Lower leg skin (tissue), 4 donors: ENCODE data around the gene SMOC2. TPM values are rescaled to one million over a fixed set of nuclear protein-coding genes. Genes with fewer than 3 reads are reported as not detected.

Source experiments
- DNase-seq, 2 donors: peaks; one replicate each; pipeline ENCODE4 v3.0.0-alpha.2; 2019; ENCODE audit warnings: low spot score in 2 of 2
- H3K4me3 ChIP-seq: fragments of 200-600 bp; sonication (generic); 2 replicates; pipeline ENCODE4 v1.5.1; 2017; ENCODE audit warnings: mild to moderate bottlenecking, low read depth; ENCODE audit not compliant: poor library complexity, severe bottlenecking
- CTCF ChIP-seq, 3 donors: fragments of 450-650 bp; IDR thresholded peaks; one replicate each; pipeline ENCODE4 v1.5.1; 2016; ENCODE audit warnings: antibody characterized with exemption in 3 of 3, mild to moderate bottlenecking in 3 of 3, moderate library complexity in 2 of 3
- POLR2A ChIP-seq, 2 donors: fragments of 450-650 bp; IDR thresholded peaks; one replicate each; pipeline ENCODE4 v1.6.1; 2016 to 2017; ENCODE audit warnings: antibody characterized with exemption in 2 of 2, mild to moderate bottlenecking in 1 of 2, moderate library complexity in 1 of 2
- WGBS, 2 donors: methylation state at CpG; one replicate each; pipeline ENCODE4 v1.1.5; 2018; 5-methylcytosine and 5-hydroxymethylcytosine counted together
- intact Hi-C: fragments of 100-400 bp; cut with DNase I; formaldehyde crosslinking; loops from one replicate; pipeline ENCODE4 v1.15.0; 2023; ENCODE audit warnings: low total_unique reads
- total RNA-seq, 4 donors: library from RNA; depleted of rRNA; stranded (reverse); fragments of >200 nt; gene quantifications; one replicate each; pipeline ENCODE4 v1.1.0, GENCODE V29; 2016

The SMOC2 gene
- total RNA-seq, 4 donors from 2014 or later = 12.5 to 26.1 (median 13.0) TPM

- no peak for TF ChIP-seq CTCF (IDR thresholded peaks at IDR 0.05)
- no peak for TF ChIP-seq POLR2A (IDR thresholded peaks at IDR 0.05)
- 66 to 77% methylated on average over 16 of the region's 16 CpGs for WGBS, 2 donors
- peak in 1 of 2 donors; percentile 68 for DNase-seq
- H3K4me3 ChIP-seq = no peak overlapping the region
- intact Hi-C loops = no loop called here
Measured at GRCh38 chr6:168525926-168526630, 85.1 kb downstream of the SMOC2 start.

- intact Hi-C loops = no loop called here
- H3K4me3 ChIP-seq = no peak overlapping the region
- peak in 1 of 2 donors; percentile 83 for DNase-seq
- no peak for TF ChIP-seq CTCF (IDR thresholded peaks at IDR 0.05)
- TF ChIP-seq POLR2A (IDR thresholded peaks at IDR 0.05) = no peak
- WGBS, 2 donors = 34 to 35% methylated on average over 8 of the region's 8 CpGs
Measured at GRCh38 chr6:168526841-168527281, 85.9 kb downstream of the SMOC2 start.

- WGBS, 2 donors = 73 to 87% methylated on average over 15 to 24 of the region's 25 CpGs
- peak in 1 of 2 donors; percentile 65 for DNase-seq
- TF ChIP-seq CTCF (IDR thresholded peaks at IDR 0.05) (no peak), POLR2A (IDR thresholded peaks at IDR 0.05) (no peak)
- intact Hi-C loops = no loop called here
- H3K4me3 ChIP-seq = no peak overlapping the region
Measured at GRCh38 chr6:168527451-168528210, 86.6 kb downstream of the SMOC2 start.

- TF ChIP-seq CTCF (IDR thresholded peaks at IDR 0.05) = no peak
- TF ChIP-seq POLR2A (IDR thresholded peaks at IDR 0.05) = no peak
- 81 to 84% methylated on average over 3 of the region's 3 CpGs for WGBS, 2 donors
- intact Hi-C loops = no loop called here
- H3K4me3 ChIP-seq = no peak overlapping the region
- DNase-seq = peak in 1 of 2 donors; percentile 37
Measured at GRCh38 chr6:168528474-168529095, 87.6 kb downstream of the SMOC2 start.

GRCh38 chr6:168529214-168529613, 88.2 kb downstream of the SMOC2 start:
- peak in 1 of 2 donors; percentile 70 for DNase-seq
- H3K4me3 ChIP-seq = no peak overlapping the region
- WGBS, 2 donors = 93 to 94% methylated on average over 18 of the region's 18 CpGs
- intact Hi-C loops = no loop called here
- TF ChIP-seq CTCF (IDR thresholded peaks at IDR 0.05) = no peak
- TF ChIP-seq POLR2A (IDR thresholded peaks at IDR 0.05) = no peak
